Measurements from ENCODE around the gene TAC3.
"Not testable (repeated sequence)": the region's sequence is repeated elsewhere in the genome, so short reads cannot be mapped to it uniquely, and the experiment has no call there.

The TAC3 gene

GRCh38 chr12:57033431-57033830, 17.1 kb upstream of the TAC3 start:
- DNase-seq (ENCODE audit: low spot score), result no peak

GRCh38 chr12:57031789-57032188, 15.5 kb upstream of the TAC3 start:
- no peak for DNase-seq (ENCODE audit: low spot score)

GRCh38 chr12:57031138-57031725, 14.9 kb upstream of the TAC3 start:
- no peak for DNase-seq (ENCODE audit: low spot score)

GRCh38 chr12:57029457-57029856, 13.1 kb upstream of the TAC3 start:
- DNase-seq (ENCODE audit: low spot score), result no peak

- DNase-seq (ENCODE audit: low spot score), result no peak
Measured at GRCh38 chr12:57027805-57028153, 11.4 kb upstream of the TAC3 start.

- no peak for DNase-seq (ENCODE audit: low spot score)
Measured at GRCh38 chr12:57027011-57027804, 10.9 kb upstream of the TAC3 start.

GRCh38 chr12:57025196-57025595, 8.9 kb upstream of the TAC3 start:
- DNase-seq (ENCODE audit: low spot score), result no peak

- not testable (repeated sequence) for DNase-seq (ENCODE audit: low spot score)
Measured at GRCh38 chr12:57022324-57022723, 6.0 kb upstream of the TAC3 start.

- no peak for DNase-seq (ENCODE audit: low spot score)
Measured at GRCh38 chr12:57019983-57020719, 3.8 kb upstream of the TAC3 start.

GRCh38 chr12:57018906-57019305, 2.6 kb upstream of the TAC3 start:
- DNase-seq (ENCODE audit: low spot score), result no peak

- not testable (repeated sequence) for DNase-seq (ENCODE audit: low spot score)
Measured at GRCh38 chr12:57018353-57018752, 2.0 kb upstream of the TAC3 start.

- DNase-seq (ENCODE audit: low spot score), result no peak
Measured at GRCh38 chr12:57012600-57013465, 3.5 kb downstream of the TAC3 start.

- DNase-seq (ENCODE audit: low spot score), result no peak
Measured at GRCh38 chr12:57011438-57012424, 4.6 kb downstream of the TAC3 start.

GRCh38 chr12:57010627-57011247, 5.6 kb downstream of the TAC3 start:
- DNase-seq (ENCODE audit: low spot score), result no peak

GRCh38 chr12:57009949-57010626, 6.2 kb downstream of the TAC3 start:
- no peak for DNase-seq (ENCODE audit: low spot score)

- DNase-seq (ENCODE audit: low spot score), result peak; percentile 72
Measured at GRCh38 chr12:57008178-57008577, 8.2 kb downstream of the TAC3 start.

- DNase-seq (ENCODE audit: low spot score), result no peak
Measured at GRCh38 chr12:57006809-57007475, 9.4 kb downstream of the TAC3 start.

GRCh38 chr12:57005980-57006808, 10.1 kb downstream of the TAC3 start, which contains the start of gene ZBTB39:
TSS of gene ZBTB39 (minus strand) at chr12:57006546. CDS start at chr12:57004917, 1,629 bp downstream.
- DNase-seq (ENCODE audit: low spot score), result peak; percentile 89

All from HuH-7 (cell line).